CD4-positive, alpha-beta T cell treated with Interferon gamma for 1 hour (primary cell): ENCODE measurements around the gene ECT2.
"Not testable (repeated sequence)": the region's sequence is repeated elsewhere in the genome, so short reads cannot be mapped to it uniquely, and the experiment has no call there.

Experiments
- DNase-seq: peaks from one replicate; pipeline ENCODE4 v3.0.0-alpha.2; 2020

ECT2 gene

DNA sequence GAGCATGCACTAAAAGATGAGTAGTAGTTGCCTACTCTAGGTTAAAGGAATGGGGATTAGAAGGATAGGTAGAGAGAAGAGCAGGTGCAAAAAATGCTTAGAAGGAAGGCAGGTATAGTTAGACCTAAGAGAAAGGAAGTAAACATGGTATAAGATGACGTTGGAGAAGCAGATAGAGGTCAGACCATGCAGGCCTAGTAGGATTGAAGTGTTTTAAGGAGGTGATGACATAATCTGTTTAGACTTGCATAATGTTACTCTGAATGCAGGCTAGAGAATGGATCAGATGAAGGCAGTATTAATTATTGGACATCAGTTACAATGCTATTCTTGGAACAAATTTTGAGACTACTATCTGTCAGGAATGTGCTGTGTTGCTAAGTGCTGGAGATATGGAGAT lies 11.1 kb upstream of the ECT2 start:
- DNase-seq, result no peak

DNA sequence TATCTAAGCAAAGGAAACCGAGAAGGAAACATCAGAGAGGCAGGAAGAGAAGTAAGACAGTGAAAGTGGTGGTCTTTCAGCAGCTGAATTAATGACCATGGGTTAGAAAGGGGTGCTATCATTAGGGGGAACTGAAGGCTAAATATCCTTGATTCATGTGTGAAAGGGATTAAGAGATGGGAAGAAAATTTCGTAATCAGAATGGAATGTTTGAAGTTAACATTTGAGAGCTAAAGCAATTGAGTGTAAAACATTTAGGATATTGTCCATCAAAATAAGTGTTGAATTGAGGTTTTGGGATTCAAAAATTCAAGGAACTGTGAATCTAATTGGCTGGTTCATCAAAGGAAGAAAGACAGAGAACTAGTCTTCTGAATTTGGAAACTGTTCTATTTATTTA lies 4.1 kb upstream of the ECT2 start:
- no peak for DNase-seq

DNA sequence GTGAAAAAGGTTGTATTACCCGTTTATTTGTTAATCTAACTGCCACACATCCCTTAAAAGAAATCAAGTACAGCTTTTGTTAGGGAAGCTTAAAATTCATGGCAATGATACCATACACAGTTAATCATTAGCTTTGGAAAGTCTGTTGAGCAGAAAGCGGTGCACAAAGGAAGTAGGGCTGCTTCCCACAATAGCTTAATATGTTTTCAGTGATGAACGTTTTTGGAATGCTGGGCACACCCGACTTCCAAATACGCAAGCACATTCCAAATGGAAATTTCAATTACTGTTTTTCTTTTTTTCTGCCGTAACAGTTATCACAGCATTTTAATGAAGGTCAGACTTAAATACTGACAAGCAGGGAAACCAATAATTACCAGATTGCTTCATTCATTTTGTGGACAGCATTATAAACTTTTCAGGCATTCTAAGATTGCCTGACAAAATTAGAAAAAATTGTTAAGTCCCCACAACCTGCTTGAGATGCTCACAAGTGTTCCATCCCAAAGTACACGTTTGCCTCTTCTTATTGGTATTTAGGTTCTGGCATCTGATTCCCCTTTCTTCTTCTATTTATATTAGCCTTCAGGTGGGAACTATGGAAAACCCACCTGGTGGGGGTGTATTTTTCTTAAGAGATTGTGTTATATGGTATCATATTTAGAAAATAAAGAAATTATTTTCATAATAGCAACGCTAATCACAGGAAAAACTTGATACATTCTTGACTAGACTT lies 1.1 kb upstream of the ECT2 start:
- DNase-seq, result no peak

- DNase-seq, result no peak
Observed at GRCh38 chr3:172750069-172750367, 508 bp upstream of the ECT2 start.

- no peak for DNase-seq
Observed at GRCh38 chr3:172751175-172751704, 714 bp downstream of the ECT2 start.

DNA sequence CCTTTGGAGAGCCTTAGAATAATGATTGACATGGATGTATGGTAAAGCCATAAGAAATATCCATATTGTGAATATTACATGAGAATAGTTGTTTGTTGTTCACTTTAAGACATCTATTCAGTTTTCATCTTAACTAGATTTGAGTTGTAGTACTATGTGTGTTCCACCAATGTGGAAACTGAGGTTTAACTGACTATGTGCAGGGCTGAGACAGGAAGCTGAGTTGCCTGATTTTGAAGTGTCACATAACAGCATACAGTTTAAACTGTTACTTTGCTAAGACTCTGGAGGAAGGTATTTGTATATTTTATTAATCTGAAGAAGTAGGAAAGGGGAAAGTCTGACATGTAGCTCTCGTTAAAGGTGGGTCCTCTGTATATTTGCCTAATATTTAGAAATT lies 2.1 kb downstream of the ECT2 start:
- DNase-seq, result no peak

- no peak for DNase-seq
Observed at GRCh38 chr3:172753125-172753524, 2.6 kb downstream of the ECT2 start.

DNA sequence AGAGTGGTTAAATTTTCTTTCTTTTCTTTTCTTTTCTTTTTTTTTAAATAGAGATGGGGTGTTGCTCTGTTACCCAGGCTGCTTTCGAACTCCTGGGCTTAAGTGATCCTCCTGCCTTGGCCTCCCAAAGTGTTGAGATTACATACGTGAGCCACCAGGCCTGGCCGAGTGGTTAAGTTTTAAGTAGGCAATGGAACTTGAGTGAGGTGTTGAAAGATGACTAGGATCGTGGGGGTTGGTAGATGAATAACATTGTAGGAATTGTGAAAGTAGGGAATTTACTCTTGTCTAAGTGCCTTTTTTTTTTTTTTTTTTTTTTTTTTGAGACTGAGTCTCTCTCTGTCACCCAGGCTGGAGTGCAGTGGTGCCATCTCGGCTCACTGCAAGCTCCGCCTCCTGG lies 9.9 kb downstream of the ECT2 start:
- DNase-seq, result not testable (repeated sequence)

GRCh38 chr3:172766241-172766640 lies 15.7 kb downstream of the ECT2 start:
- DNase-seq, result no peak

- no peak for DNase-seq
Observed at GRCh38 chr3:172766718-172767405, 16.3 kb downstream of the ECT2 start.

DNA sequence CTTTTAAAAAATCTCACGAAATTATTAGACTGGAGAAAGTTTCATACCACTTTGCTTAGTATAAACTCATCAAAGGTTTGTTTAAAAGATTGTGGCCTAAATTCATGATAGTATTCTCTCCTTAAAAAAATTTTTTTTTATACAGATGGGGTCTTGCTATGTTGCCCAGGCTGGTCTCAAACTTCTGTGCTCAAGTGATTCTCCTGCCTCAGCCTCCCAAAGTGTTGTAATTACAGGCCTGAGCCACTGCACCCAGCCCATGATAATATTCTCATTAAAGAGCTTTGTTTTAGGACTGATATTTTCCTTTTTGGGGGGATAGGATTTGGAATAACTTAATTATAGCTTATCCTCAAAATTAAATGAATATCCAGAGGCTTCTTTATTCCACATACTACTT lies 19.9 kb downstream of the ECT2 start:
- DNase-seq, result no peak

DNA sequence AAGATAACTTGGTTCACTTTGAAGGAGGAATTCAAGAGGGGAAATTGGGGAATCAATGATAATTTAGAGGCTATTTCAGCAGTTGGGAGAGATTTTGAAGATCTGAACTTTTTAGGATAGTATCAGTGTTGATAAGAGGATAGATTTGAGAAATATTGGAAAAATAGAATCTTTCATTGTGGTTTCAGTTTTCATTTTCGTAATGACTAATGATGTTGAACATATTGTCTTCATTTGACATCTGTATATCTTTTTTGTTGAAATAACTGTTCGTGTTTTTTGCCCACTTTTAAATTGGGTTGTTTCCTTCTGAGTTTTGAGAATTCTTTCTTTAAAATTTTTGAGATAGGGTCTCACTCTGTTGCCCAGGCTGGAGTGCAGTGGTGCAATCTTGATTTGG lies 21.1 kb downstream of the ECT2 start:
- no peak for DNase-seq

DNA sequence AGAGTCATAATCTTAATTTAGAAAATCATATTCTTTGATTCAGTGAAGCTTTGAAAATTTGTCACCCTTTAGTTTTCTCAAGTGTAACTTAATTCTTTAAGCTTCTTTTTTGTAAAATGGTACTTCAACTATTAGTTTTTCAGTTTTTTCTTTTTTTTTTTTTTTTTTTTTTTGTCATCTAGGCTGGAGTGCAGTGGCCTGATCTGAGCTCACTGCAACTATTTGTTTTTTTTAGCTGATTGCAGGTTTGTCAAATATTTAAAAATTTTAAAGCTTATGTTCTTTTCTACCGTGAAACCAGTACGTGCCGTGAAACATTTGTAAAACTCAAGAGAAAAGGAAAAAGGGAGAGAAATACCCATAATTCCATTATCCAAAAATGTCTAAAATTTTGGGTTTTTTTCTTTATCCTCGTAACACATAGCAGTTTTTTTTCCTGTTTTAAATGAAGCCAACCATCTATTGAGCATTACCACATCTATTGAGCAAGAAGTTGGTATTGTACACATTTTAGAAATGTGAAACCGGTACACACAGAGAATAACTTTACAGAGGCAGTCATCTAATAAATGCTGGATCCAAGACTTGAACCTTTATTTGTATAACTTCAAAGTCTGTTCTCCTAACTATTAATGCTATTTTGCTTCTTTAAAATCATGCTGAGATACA lies 25.7 kb downstream of the ECT2 start:
- DNase-seq, result no peak

DNA sequence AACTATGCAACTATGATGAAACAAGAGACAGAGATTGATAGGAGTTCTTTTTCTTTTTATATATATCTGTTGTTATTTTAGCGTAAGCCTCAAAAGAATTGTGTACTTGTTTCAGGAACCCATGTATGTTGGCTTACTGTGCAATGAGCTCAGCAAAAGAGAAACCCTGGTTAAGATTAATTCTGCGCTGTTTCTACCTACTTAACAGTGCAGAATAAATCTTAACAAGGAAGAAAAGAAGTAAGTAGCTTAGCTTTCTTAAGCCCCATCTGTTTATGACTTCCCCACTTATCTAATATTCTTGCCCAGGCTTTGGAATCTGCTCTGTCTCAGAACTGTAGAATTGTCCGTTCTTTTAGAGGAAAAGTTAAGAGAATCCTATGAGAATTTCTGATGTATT lies 27.4 kb downstream of the ECT2 start:
- DNase-seq, result no peak

DNA sequence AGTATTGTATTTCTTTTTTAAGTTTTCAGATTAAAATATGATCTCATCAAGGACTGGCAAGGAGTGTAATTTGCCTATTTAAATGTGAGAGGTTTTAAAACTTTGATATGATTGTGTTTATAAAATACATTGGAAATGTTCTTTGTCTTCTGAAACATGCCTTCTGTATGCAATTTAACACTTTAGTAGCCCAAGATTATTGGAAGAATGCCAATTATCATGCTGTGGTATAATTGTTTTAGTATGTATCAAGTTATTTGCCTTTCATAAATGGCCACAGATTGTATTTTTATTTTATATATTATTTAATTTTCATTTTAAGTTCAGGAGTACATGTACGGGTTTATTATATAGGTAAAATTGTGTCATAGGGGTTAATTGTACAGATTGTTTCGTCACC lies 31.7 kb downstream of the ECT2 start:
- DNase-seq, result no peak

- no peak for DNase-seq
Observed at GRCh38 chr3:172786036-172786435, 35.5 kb downstream of the ECT2 start.

DNA sequence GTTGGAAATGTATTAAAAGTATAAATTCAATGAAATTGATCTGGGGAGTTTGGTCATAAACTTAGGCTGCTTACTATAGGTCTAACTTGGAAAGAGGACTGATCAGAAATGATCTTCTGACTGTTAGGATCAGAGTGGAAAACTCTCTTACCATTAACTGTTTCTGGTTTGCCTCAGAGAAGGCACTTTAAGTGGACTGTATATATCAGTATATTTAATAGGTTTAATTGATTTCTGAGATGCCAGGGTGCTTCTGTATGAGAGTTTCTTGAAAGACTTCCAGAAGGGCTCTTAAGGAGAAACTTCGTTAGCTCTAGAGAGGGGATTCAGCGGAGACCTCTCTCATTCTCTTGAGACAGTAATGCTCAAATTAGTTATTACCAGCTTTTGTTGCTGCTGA lies 36.5 kb downstream of the ECT2 start:
- DNase-seq, result no peak

- no peak for DNase-seq
Observed at GRCh38 chr3:172787746-172788145, 37.2 kb downstream of the ECT2 start.

- no peak for DNase-seq
Observed at GRCh38 chr3:172799246-172799645, 48.7 kb downstream of the ECT2 start.

GRCh38 chr3:172800156-172800555 lies 49.6 kb downstream of the ECT2 start:
- no peak for DNase-seq

GRCh38 chr3:172803489-172803888 lies 53.0 kb downstream of the ECT2 start:
- DNase-seq, result no peak

DNA sequence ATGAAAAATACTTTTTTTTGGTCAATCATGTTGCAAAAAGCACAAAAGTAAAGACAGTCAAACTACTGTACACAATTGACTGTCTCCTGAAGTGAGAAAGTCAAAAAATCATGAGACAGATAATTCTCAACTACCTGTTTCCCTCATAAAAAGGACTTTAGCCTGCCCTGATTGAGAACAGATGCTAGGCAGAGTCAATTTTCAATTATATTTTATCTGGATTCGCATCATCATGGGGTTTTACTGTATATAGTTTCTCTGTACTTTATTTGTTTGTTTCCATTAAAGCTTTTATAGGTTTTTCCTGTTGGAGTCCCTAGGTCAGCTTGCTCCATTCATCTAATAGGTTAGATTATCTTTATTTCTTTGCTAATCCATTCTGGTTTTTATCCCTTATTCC lies 53.8 kb downstream of the ECT2 start:
- DNase-seq, result no peak

DNA sequence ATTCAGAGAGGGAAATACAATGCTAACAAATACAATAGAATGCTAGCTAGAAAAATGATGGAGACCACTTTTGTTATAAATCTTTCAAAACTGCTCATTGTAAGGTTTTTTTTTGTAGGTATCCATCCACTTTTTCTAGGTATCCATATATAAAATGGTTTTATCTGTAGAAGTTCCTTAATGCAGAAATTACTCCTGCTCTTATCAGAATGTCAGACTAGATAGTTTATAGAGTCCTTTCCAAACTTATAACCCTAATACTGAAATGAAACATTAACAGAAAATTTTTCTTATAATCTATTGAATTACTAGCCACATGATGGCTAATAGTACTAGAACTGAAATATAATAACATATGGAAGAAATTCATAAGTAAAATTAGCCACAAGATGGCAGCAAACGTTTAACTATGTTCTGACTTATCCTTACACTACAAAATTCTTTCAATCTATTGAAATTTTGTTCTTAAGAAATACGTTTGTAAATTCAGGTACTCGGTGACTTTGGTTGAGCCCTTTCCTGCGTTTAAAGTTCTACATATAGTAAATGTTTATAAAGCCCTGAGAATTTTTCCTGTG lies 58.5 kb downstream of the ECT2 start:
- DNase-seq, result no peak

DNA sequence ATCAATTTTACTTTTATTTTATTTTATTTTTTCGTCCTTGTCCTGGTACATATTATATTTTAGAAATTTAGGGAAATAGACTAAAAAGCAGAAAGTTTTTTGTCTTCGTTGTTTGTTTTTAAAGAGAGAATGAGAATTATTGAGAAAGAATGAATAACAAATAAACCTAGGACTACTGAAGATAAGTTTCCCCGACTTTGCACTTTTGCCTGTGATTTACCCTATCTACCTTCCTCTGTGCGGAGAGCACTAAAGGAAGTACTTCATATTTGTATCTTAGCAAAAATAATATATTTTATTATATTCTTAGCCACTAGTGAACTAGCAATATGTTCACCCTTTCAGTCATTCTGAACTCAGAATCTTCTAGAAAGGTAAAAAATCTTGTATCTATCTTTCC lies 60.6 kb downstream of the ECT2 start:
- no peak for DNase-seq
